D721Med (cell line): Measurements from ENCODE around the gene GPR160.

ENCODE experiments used
- DNase-seq: peaks from one replicate; pipeline ENCODE4 v3.0.0; 2011; ENCODE audit warnings: low spot score; ENCODE audit not compliant: insufficient read length
- FAIRE-seq: peaks from 2 replicates; lab custom pipeline; 2011; peaks lifted over from hg19 to GRCh38; lab: Jason Lieb, UNC
- TF ChIP-seq, protein P1 (sequence below): IDR thresholded peaks from 2 replicates; pipeline ENCODE4 v1.5.1; 2012; ENCODE audit warnings: mild to moderate bottlenecking, control low read depth; ENCODE audit not compliant: insufficient read depth; ENCODE audit errors: missing control alignments

Gene GPR160

DNA sequence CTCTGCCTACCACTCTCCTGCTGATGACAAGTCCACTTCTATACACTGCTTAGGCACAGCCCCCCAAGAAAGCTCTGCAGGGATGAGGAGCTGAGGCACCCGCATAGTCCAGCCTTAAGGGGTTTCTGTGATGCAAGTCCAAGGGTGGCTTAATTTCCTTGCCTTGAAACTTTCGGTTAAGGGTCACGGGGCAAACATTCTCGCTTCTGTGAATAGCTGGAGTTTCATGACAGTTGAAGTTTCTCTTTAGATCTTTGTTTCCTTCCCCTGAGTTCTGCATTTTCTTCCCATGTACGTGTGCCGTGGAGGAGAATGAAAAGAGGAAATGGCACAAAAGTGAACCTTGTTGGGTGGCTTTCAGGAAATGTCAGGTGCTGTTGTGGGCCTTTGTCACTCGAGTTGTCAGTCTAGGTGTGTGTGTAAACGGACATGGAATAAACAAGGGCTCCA lies 7.0 kb downstream of the GPR160 start:
- DNase-seq (no peak), FAIRE-seq (no peak)
- TF ChIP-seq, protein P1, sequence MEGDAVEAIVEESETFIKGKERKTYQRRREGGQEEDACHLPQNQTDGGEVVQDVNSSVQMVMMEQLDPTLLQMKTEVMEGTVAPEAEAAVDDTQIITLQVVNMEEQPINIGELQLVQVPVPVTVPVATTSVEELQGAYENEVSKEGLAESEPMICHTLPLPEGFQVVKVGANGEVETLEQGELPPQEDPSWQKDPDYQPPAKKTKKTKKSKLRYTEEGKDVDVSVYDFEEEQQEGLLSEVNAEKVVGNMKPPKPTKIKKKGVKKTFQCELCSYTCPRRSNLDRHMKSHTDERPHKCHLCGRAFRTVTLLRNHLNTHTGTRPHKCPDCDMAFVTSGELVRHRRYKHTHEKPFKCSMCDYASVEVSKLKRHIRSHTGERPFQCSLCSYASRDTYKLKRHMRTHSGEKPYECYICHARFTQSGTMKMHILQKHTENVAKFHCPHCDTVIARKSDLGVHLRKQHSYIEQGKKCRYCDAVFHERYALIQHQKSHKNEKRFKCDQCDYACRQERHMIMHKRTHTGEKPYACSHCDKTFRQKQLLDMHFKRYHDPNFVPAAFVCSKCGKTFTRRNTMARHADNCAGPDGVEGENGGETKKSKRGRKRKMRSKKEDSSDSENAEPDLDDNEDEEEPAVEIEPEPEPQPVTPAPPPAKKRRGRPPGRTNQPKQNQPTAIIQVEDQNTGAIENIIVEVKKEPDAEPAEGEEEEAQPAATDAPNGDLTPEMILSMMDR, result no peak

DNA sequence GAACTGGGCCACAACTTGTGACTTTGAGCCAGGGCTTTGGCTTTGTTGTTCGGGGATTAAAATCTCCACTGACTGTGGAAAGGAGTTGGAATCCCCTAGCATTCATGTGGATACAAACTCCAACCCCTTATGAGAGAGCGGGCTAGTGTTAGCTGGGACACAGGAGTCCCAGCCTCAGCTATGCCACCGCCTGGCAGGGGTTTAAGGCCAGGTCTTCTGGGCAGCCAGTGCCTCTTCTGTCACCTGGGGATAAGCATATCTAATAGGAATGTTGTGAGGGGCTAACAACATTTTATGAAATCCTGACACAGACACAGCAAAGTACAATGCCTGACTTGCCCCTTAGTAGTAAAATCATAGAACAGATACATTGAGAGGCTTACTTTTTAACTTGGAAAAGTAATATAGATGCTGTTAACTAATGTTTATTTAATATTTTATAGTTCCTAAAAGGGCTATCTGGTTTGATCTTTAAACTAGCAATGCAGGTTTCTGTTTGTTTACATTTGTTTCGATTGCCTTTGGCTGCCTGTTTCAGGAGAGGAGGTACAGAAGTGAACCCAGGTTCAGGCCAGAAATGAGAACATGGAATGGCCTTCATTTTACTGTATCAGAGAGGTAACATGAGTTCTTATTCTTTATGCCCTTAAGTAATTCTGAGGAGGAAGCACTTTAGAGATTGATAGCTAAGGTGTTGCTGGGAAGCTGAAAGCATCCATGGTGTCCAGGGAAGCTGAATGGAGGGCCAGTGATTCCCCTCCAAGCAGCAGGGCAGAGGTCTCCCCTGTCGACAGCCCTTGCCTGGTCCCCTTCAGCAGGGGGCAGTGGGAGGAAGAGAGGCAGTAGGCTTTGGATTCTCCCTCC lies 8.7 kb downstream of the GPR160 start:
- DNase-seq (no peak), FAIRE-seq (no peak)
- TF ChIP-seq, protein P1, result no peak

DNA sequence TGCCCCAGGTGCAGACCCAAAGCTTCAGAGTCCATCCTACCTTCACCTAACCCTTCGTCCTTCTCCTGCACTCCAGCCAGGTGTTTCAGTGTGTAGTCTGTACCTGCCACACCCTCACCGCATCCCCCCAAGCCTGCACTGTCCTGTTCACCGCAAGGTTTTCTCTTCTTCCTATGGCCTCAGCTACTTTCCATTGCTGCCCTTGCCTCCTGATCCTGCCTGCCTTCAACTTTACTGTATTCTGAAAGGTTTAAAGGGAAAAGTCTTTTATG lies 9.3 kb downstream of the GPR160 start:
- DNase-seq, result no peak
- TF ChIP-seq, protein P1, result no peak
- FAIRE-seq, result no peak

DNA sequence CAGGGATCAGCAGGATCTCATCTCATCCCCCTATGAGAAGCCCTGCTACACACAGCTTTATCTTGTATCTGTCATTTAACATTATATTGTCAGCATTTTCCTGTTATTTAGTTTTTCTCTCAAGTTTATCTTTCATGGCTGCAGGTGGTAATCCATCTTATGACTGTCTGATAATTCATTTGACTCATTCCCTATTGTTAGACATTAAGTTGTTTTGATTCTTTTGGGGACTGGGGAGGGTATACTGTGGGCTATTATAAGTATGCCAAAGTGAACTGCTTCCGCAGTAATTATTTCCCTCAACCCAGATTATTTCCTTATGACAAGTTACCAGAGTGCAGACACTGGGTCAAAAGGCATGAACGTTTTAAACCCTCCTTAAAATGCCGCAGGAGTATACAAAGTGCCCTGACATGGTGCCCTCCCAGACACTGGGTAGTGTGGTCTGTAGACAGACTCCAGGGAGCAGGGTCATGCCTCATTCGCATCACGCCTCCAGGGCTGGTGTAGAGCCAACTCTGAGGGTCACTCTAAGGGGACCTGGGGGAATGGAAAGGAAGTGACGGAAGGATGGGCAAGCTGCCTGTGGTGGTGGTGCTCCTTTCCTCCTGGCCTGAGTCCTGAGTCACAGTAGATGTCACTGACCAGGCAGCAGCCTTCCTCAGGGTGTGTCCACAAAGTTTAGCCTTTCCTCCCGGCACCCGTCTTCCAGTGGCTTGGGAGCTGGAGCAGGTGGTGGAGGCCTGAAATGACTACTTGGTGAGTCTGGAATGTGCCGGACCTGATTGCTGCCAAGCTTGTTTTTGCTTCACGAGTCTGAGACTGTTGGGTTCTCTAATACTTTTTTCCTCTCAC lies 11.6 kb downstream of the GPR160 start:
- TF ChIP-seq, protein P1, result no peak
- no peak for DNase-seq
- FAIRE-seq, result no peak

DNA sequence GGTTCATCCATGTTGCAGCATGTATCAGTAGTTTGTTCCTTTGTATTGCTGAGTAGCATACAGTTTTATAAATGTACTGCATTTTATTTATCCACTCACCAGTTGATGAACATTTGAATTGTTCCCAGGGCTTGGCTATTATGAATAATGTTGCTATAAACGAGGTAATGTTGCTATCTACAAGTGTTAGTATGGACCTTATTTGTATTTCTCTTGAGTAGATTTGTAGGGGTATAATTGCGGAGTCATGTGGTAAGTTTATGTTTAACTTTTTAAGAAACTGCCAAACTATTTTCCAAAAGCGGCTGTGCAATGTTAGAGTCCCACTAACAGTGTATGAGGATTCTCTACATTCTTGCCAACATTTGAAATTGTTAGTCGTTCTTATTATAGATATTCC lies 13.0 kb downstream of the GPR160 start:
- DNase-seq (no peak), FAIRE-seq (no peak)
- TF ChIP-seq, protein P1, result no peak

DNA sequence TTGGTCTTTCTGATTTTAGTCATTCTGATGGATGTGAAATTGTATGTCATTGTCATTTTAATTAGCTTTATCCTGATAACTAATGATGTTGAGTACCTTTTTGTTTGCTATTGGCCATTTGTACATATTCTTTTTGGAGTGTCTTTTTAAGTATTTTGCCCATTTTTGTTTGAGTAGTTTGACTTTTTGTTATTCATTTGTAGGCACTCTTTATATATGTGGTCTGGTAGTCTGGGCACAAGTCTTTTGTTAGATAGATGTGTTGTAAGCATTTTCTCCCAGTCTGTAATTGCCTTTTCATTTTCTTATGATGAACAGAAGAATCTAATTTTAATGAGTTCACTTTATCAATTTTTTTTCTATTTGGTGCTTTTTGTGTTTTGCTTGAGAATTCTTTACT lies 14.6 kb downstream of the GPR160 start:
- DNase-seq, result no peak
- TF ChIP-seq, protein P1, result no peak
- FAIRE-seq, result no peak
